ENCODE measurements around the gene FBXO9.
A peak's percentile ranks its signal among the peaks of the same experiment; 100 is the strongest.
"Not testable (repeated sequence)": the region's sequence is repeated elsewhere in the genome, so short reads cannot be mapped to it uniquely, and the experiment has no call there.

The FBXO9 gene

DNA sequence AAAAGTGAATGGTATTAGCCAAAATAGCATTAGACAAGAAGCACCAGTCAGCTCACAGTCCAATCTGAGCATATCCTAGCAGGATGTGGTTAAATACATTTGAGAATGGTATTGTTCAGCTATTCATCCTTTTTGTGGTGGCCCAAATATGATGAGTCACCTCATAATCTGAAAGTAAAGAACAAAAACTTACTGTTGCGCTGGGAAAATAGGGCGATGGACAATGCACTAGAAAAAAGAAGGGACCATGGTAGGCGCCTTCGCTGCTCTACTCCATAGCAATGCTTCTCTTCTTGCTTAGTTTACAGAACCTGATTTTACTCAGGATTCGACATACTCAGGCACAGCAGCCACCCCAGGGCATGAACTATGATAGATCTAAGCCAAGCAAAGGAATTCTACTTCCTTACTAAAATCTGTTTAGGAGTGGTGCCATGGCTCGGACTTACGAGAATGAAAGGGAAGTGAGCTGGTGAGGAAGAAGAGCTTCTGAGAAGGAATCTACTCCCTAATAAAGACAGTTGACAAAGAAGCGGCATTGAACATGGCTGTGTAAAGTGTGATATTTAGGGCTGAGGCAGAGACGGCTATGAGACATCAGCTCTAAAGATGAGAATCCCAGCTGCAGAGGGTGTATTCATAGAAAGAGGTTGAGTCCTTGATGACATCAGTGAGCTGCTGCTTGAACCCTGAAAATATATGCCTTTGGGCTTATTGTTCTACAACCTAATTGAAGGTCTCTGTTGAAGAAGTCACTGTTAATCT is 16.6 kb upstream of the FBXO9 start:
- DNase-seq = no peak

DNA sequence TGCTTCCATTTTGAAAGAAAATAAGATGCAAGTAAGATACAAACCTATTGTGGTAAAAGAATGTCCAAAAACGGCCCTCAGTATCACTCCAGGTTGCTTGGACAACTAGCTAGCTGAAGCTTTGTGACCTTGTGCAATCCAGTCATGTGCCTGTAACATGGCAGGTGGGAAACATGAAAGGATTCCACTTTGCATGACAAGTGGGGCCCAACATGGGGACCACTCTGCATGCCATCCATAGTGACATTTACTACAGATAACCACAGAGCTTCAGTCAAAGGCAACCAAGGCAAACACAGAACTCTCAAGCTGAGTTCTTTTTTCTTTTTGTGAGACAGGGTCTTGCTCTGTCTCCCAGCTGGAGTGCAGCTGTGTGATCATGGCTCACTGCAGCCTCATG is 15.8 kb upstream of the FBXO9 start:
- no peak for DNase-seq

- not testable (repeated sequence) for DNase-seq
These were observed 13.1 kb upstream of the FBXO9 start for GRCh38 chr6:53052152-53052551.

- DNase-seq = no peak
These were observed 10.7 kb upstream of the FBXO9 start for GRCh38 chr6:53054532-53054931.

DNA sequence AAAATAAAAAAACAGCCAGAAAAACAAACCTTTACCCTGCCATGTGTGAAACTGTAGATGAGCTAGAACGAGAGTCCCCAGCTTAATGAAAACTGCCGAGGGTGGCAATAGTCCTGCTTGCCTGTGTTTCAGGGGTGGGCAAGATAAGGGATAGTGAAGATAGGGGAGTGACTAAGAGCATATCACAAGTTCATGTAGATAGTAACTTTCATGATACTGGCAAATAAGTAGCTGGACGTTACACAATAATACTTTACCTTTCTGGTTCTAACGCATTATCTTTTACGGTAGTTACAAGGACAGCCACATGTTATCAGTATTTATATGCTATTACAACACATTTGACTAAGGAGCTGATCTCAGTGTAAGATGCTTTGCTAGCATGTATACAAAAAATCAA is 9.3 kb upstream of the FBXO9 start:
- DNase-seq = no peak

DNA sequence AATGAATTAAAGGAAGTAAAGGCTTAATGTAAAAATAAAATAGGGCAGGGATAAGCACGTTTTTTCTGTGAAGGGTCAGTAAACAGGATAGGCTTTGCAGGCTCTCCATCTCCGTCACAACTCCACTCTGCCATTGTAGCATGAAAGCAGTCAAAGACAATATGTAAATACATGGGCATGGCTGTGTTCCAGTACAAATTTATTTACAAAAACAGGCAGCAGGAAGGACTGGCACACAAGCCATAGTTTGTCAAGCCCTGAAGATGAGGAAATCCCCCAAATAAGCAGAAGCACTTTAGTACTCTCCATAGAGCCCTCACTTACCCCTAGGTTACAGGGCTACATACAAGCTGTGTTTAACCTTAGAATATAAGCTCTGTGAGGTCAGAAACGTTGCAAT is 8.9 kb upstream of the FBXO9 start:
- no peak for DNase-seq

DNA sequence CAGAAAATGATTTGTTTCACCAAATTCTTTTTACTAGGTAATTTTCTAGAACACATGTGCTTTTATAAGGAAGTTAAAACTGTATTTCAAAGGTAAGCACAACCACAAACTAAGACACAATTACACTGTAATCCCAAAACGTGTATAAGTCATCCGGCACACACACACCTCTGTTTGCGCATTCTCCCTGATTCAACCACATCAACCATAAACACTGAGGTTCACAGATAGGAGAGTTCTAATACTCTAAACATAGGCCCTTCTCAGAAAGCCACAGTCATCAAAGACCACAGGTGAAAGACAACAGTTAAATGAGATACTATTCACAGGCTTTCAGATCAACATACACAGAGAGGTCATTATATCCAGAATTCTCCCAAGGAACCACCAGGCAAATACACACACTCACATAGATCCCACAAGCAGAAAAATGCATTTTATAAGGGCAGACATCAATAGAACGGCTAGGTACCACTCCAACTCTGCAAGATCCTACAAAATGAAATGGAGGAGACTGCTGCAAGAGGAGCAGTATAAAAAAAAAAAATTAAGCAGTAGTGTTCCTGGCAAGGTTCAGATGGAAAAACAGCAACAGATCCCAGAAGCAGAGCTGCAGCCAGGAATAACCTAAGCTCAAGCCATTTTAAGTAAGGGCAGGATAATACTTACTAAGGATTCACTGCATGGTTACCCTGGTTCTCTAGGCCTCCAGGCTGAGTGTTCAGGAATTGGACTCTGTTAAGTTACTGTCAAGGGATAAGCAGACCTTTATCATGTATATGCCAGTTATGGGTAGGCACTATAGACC is 6.6 kb upstream of the FBXO9 start:
- DNase-seq = no peak

GRCh38 chr6:53059648-53060589 is 5.3 kb upstream of the FBXO9 start:
- DNase-seq = no peak

DNA sequence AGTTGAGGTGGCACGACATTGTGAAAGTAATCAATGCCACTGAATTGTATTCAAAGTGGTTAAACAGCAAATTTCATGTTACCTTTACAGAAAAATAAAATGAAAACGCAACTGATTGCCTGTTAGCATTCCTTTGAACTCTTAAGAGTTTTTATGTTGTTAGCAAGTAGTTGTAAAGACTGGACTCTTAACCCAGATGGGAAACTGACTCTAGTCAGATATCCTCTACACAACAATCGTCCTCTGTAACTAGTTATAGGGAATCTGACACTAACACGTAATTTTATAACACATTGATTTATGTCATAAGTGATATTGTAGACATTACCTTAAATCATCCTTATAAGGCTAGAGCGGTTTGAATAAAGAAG is 3.0 kb upstream of the FBXO9 start:
- no peak for DNase-seq

DNA sequence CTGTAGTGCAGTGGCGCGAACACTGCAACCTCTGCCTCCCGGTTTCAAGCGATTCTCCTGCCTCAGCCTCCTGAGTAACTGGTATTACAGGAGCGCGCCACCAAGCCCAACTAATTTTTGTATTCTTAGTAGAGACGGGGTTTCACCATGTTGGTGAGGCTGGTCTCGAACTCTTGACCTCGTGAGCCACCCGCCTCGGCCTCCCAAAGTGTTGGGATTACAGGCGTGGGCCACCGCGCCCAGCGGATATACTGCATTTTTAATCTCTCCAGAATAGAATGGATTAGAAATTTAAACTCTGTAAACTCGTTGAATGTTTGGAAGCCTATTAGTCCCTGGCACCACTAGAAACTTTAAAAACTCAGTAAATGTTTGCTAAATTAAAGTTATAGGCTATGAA is 949 bp upstream of the FBXO9 start:
- not testable (repeated sequence) for DNase-seq

DNA sequence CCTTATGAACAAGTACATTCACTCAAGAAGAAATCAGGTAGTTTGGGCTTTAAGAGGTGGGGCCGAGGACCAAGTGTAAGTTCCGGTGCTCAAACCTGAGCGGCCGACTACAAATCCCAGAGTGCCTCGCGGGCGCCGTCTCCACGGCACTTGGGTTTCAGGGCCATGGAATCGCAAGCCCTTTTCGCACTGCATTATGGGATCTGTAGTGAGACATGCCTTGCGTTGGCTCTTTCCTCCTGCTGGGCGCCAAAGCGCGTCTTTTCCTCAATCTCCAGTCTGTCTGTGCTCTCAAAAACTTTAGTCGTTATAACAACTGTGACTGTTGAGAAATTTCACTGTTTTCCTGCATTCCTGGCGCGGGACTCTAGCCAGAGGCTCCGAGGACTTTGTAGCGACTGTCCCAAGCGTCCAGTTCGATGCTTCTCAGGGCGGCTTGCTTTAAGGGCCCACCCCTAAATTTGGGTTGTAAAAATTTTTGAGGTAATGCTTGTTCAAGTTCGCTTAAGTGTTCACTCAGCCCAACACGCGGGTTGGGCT is 408 bp upstream of the FBXO9 start:
- DNase-seq = peak; percentile 75 to 91 (median 84)

- DNase-seq = peak in 1 of 4 experiments; percentile 4
These were observed 843 bp downstream of the FBXO9 start for GRCh38 chr6:53066077-53066417.

DNA sequence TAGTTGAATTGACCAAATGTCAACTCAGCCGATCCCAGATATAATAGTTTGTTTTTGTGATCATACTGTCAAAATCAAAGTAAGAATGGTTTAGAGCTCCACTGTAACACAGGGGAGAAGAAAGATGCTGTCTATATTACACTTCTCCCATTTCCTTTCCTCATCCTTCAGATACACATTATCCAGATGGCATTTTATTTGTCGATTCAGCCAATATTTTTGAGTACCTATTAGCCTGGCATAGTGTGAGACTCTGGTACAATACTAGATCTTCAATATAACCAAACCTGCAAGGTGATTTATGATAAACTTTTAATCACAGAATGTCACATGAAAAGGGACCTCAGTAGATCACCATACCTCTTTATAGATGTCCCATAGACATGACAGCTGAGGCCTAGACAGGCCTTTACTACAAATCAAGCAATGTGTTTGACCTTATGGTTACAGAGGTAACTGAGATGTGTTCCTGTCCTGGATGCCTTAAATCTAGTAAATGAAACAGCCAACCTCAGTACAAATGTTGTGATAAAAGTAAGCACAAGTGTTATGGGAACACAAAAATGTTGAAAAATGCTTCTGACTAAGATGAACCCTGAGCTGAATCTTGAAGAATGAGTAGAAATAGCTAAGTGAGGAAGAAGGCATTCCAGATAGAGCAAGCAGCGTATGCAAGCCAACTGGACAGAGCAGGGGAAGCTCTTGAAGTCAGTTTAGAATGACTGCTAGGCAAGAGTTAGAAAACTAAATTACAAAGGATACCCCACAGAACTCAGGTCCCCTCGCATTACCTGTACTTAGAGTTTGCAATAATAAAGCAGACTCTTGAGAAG is 1.9 kb downstream of the FBXO9 start:
- no peak for DNase-seq

GRCh38 chr6:53067849-53068361 is 2.7 kb downstream of the FBXO9 start:
- no peak for DNase-seq

GRCh38 chr6:53069427-53069826 is 4.2 kb downstream of the FBXO9 start:
- DNase-seq = no peak

- DNase-seq = no peak
These were observed 5.6 kb downstream of the FBXO9 start for GRCh38 chr6:53070806-53071205.

GRCh38 chr6:53074347-53074746 is 9.1 kb downstream of the FBXO9 start:
- no peak for DNase-seq

DNA sequence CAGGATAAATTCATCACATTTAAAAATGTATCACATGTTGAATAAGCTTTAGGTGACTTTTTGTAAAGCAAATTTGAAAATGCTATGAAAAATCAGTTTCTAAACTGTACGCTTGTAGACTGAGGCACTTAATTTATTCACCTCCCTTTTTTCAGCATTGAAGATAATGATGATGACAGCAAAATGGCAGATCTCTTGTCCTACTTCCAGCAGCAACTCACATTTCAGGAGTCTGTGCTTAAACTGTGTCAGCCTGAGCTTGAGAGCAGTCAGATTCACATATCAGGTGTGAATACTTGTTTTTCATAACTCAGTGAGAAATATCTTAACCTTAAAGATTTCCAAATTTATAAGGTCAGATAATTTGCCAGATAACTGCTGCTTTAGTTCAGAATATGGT is 15.6 kb downstream of the FBXO9 start:
- DNase-seq = no peak

- DNase-seq = no peak
These were observed 21.1 kb downstream of the FBXO9 start for GRCh38 chr6:53086302-53086701.

GRCh38 chr6:53089948-53090347 is 24.7 kb downstream of the FBXO9 start:
- DNase-seq = no peak

DNA sequence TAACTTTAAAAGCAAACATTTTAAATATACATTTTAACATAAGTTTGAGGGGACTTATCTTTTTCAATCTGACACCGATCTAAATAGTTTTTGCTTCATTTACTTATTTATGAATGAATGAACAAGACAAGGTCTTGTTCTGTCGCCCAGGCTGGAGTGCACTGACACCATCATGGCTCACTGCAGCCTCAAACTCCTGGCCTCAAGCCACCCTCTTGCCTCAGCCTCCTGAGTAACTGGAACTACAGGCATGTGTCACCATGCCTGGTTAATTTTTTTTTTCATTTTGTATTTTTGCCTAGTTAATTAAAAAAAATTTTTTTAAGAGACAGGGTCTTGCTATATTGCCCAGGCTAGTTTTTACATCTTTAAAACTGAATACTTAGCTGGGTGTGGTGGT is 25.4 kb downstream of the FBXO9 start:
- no peak for DNase-seq

- DNase-seq = no peak
These were observed 30.1 kb downstream of the FBXO9 start for GRCh38 chr6:53095270-53095669.
